WTC11 (cell line): ENCODE data around the gene AP1G1.
"Not testable (repeated sequence)": the region's sequence is repeated elsewhere in the genome, so short reads cannot be mapped to it uniquely, and the experiment has no call there.

ENCODE experiments used
- AR ChIP-seq: fragments of 250-450 bp; sonication (Bioruptor Pico); IDR thresholded peaks from 2 replicates; pipeline ENCODE4 v1.9.0; 2021; ENCODE audit warnings: mild to moderate bottlenecking
- ATF2 ChIP-seq: sonication (generic); formaldehyde crosslinking; IDR thresholded peaks from 2 replicates; pipeline ENCODE4 v1.8.1; 2022; ENCODE audit warnings: low read depth, missing genetic modification reagents, borderline replicate concordance
- CREB1 ChIP-seq: sonication (generic); formaldehyde crosslinking; IDR thresholded peaks from 2 replicates; pipeline ENCODE4 v1.8.0; 2023; ENCODE audit warnings: mild to moderate bottlenecking, missing genetic modification reagents
- FOXJ3 ChIP-seq: sonication (generic); formaldehyde crosslinking; IDR thresholded peaks from 2 replicates; pipeline ENCODE4 v1.9.0; 2021; ENCODE audit warnings: missing genetic modification reagents, mild to moderate bottlenecking, borderline replicate concordance
- JUN ChIP-seq: sonication (generic); formaldehyde crosslinking; IDR thresholded peaks from 2 replicates; pipeline ENCODE4 v1.8.0; 2023; ENCODE audit warnings: mild to moderate bottlenecking, missing genetic modification reagents
- MXD4 ChIP-seq: fragments of 250-450 bp; sonication (Bioruptor Pico); IDR thresholded peaks from 2 replicates; pipeline ENCODE4 v1.8.0; 2021; ENCODE audit warnings: mild to moderate bottlenecking, moderate library complexity, borderline replicate concordance
- ZNF121 ChIP-seq: sonication (generic); formaldehyde crosslinking; IDR thresholded peaks from 2 replicates; pipeline ENCODE4 v1.8.0; 2023; ENCODE audit warnings: missing genetic modification reagents
- ZNF138 ChIP-seq: sonication (generic); formaldehyde crosslinking; conservative IDR thresholded peaks from 2 replicates; pipeline ENCODE4 v1.8.1; 2022; ENCODE audit warnings: mild to moderate bottlenecking, moderate library complexity, missing genetic modification reagents
- ZNF232 ChIP-seq: sonication (generic); formaldehyde crosslinking; IDR thresholded peaks from 2 replicates; pipeline ENCODE4 v1.8.0; 2022; ENCODE audit warnings: mild to moderate bottlenecking, missing genetic modification reagents
- TF ChIP-seq, protein P1 (sequence below): fragments of 200-600 bp; IDR thresholded peaks from 2 replicates; pipeline ENCODE4 v1.8.0; 2022; ENCODE audit warnings: antibody characterized with exemption

DNA sequence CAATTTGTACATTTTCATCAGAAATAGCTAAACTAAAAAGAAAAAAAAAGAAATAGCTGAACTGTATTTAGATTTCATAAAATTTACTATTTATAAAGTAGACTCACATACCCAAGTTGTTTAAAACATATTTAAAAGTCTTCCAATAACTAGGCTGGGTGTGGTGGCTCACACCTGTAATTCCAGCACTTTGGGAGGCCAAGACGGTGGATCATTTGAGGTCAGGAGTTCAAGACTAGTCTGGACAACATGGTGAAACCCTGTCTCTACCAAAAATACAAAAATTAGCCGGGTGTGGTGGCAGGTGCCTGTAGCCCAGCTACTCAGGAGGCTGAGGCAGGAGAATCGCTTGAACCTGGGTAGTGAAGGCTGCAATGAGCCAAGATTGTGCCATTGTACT is 23.5 kb downstream of the AP1G1 start:
- TF ChIP-seq CREB1, AR, JUN, ZNF138, ATF2, ZNF121, MXD4, ZNF232, FOXJ3 (CRISPR knock-in tag): not testable (repeated sequence)
- TF ChIP-seq, protein P1, sequence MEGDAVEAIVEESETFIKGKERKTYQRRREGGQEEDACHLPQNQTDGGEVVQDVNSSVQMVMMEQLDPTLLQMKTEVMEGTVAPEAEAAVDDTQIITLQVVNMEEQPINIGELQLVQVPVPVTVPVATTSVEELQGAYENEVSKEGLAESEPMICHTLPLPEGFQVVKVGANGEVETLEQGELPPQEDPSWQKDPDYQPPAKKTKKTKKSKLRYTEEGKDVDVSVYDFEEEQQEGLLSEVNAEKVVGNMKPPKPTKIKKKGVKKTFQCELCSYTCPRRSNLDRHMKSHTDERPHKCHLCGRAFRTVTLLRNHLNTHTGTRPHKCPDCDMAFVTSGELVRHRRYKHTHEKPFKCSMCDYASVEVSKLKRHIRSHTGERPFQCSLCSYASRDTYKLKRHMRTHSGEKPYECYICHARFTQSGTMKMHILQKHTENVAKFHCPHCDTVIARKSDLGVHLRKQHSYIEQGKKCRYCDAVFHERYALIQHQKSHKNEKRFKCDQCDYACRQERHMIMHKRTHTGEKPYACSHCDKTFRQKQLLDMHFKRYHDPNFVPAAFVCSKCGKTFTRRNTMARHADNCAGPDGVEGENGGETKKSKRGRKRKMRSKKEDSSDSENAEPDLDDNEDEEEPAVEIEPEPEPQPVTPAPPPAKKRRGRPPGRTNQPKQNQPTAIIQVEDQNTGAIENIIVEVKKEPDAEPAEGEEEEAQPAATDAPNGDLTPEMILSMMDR = not testable (repeated sequence)
